Trophoblast cell (in vitro differentiated cells and primary cell): Measurements from ENCODE around the gene DNAH7.

ENCODE experiments used
- DNase-seq, 2 donors: peaks; one replicate each; pipeline ENCODE4 v3.0.0-alpha.2; 2016
- H2AFZ ChIP-seq: 2 replicates; pipeline ENCODE4 v1.6.1; 2013; ENCODE audit warnings: low read length, moderate library complexity, mild to moderate bottlenecking; ENCODE audit not compliant: insufficient read depth, poor library complexity
- H2AK5ac ChIP-seq: 2 replicates; pipeline ENCODE4 v1.6.1; 2013; ENCODE audit warnings: mild to moderate bottlenecking, low read length
- H2BK120ac ChIP-seq: 2 replicates; pipeline ENCODE4 v1.6.1; 2013; ENCODE audit warnings: low read length, mild to moderate bottlenecking, moderate library complexity; ENCODE audit not compliant: insufficient read depth, poor library complexity
- H2BK12ac ChIP-seq: 2 replicates; pipeline ENCODE4 v1.6.1; 2013; ENCODE audit warnings: mild to moderate bottlenecking, low read length, moderate library complexity
- H2BK5ac ChIP-seq: 2 replicates; pipeline ENCODE4 v1.6.1; 2013; ENCODE audit warnings: low read length, low read depth, moderate library complexity, mild to moderate bottlenecking; ENCODE audit not compliant: poor library complexity
- H3K14ac ChIP-seq: 2 replicates; pipeline ENCODE4 v1.6.1; 2013; ENCODE audit warnings: mild to moderate bottlenecking, low read length
- H3K18ac ChIP-seq: 2 replicates; pipeline ENCODE4 v1.6.1; 2013; ENCODE audit warnings: mild to moderate bottlenecking, low read length
- H3K23ac ChIP-seq: 2 replicates; pipeline ENCODE4 v1.6.1; 2013; ENCODE audit warnings: low read length
- H3K27ac ChIP-seq: 2 replicates; pipeline ENCODE4 v1.5.1; 2013; ENCODE audit warnings: low read depth, mild to moderate bottlenecking, inconsistent platforms, low read length, moderate library complexity
- H3K27me3 ChIP-seq: 2 replicates; pipeline ENCODE4 v1.6.1; 2013; ENCODE audit warnings: inconsistent platforms, mild to moderate bottlenecking, low read length, moderate library complexity; ENCODE audit not compliant: insufficient read depth
- H3K36me3 ChIP-seq, 2 experiments: 1 replicate in 1 of 2; 2 replicates in 1 of 2; pipeline ENCODE4 v1.6.1; 2013; ENCODE audit warnings: low read length in 2 of 2, mild to moderate bottlenecking in 2 of 2, moderate library complexity in 1 of 2; ENCODE audit not compliant: insufficient read depth in 2 of 2, control insufficient read depth in 1 of 2
- H3K4ac ChIP-seq: 2 replicates; pipeline ENCODE4 v1.6.1; 2013; ENCODE audit warnings: low read depth, mild to moderate bottlenecking, low read length, moderate library complexity
- H3K4me1 ChIP-seq, 2 experiments: 1 replicate in 1 of 2; 2 replicates in 1 of 2; pipeline ENCODE4 v1.6.1; 2013; ENCODE audit warnings: low read length in 2 of 2, mild to moderate bottlenecking in 2 of 2, moderate library complexity in 1 of 2; ENCODE audit not compliant: insufficient read depth in 2 of 2, control insufficient read depth in 1 of 2
- H3K4me2 ChIP-seq: 2 replicates; pipeline ENCODE4 v1.6.1; 2013; ENCODE audit warnings: inconsistent platforms, mild to moderate bottlenecking, low read length, moderate library complexity
- H3K4me3 ChIP-seq: 2 replicates; pipeline ENCODE4 v1.5.1; 2013; ENCODE audit warnings: mild to moderate bottlenecking, low read depth, low read length, inconsistent platforms
- H3K79me1 ChIP-seq: one replicate; pipeline ENCODE4 v1.6.1; 2013; ENCODE audit warnings: low read length
- H3K79me2 ChIP-seq: 2 replicates; pipeline ENCODE4 v1.6.1; 2013; ENCODE audit warnings: low read length, mild to moderate bottlenecking; ENCODE audit not compliant: control insufficient read depth, insufficient read depth, poor library complexity
- H3K9ac ChIP-seq: 2 replicates; pipeline ENCODE4 v1.6.1; 2013; ENCODE audit warnings: mild to moderate bottlenecking, low read length
- H3K9me3 ChIP-seq: 2 replicates; pipeline ENCODE4 v1.6.1; 2013; ENCODE audit warnings: low read depth, mild to moderate bottlenecking, control low read depth, inconsistent platforms, low read length; ENCODE audit not compliant: insufficient read depth
- H4K12ac ChIP-seq: 2 replicates; pipeline ENCODE4 v1.6.1; 2013; ENCODE audit warnings: low read depth, mild to moderate bottlenecking, low read length, moderate library complexity
- H4K8ac ChIP-seq: 2 replicates; pipeline ENCODE4 v1.6.1; 2013; ENCODE audit warnings: low read depth, mild to moderate bottlenecking, low read length, moderate library complexity
- H4K91ac ChIP-seq: one replicate; pipeline ENCODE4 v1.6.1; 2013; ENCODE audit warnings: low read depth, mild to moderate bottlenecking, low read length, moderate library complexity
- WGBS: extraction: QIAGEN DNeasy Blood & Tissue Kit; methylation state at CpG from one replicate; pipeline ENCODE4 v1.1.7; 2013; ENCODE audit warnings: missing lambda C conversion rate; ENCODE audit not compliant: insufficient read length, insufficient coverage; ENCODE audit errors: extremely low coverage; 5-methylcytosine and 5-hydroxymethylcytosine counted together

DNAH7 gene

DNA sequence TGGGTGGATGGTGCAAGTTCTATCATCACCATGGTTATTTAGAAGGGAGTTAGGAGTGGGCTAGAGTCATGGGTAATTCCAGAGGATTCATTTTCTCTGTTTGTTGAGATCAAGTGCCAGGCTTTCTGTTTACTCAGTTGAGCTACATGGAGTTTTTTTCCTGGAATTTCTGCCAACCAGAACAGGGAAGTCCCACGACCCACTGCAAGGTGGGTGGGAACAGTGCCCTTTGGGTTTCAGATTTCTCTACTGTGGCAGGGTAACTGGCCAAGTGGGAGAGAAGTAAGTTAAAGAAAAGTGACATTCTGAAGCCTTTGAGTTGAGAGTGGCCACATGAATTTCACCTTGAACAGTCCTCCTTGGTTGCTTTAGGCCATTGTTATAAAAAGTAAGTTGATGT is 272.8 kb downstream of the DNAH7 start:
- no peak overlapping the region for H3K18ac ChIP-seq
- H3K23ac ChIP-seq: no peak overlapping the region
- H3K27me3 ChIP-seq: no peaks in the 10 kb centered on the region
- H3K4me3 ChIP-seq: no peak overlapping the region
- no peak for DNase-seq
- no peak overlapping the region for H3K27ac ChIP-seq
- no peak overlapping the region for H2BK12ac ChIP-seq
- no peak overlapping the region for H3K4ac ChIP-seq
- H3K4me2 ChIP-seq: no peak overlapping the region
- H2AK5ac ChIP-seq: no peak overlapping the region
- H2BK120ac ChIP-seq: no peak overlapping the region
- WGBS: no CpG with 5 or more reads among the region's 1 CpG
- no peaks in the 10 kb centered on the region for H3K9me3 ChIP-seq
- H3K36me3 ChIP-seq: no peaks in the 10 kb centered on the region
- no peak overlapping the region for H4K12ac ChIP-seq
- peaks cover 2% of the 10 kb centered on the region in 2 experiments for H3K4me1 ChIP-seq
- no peak overlapping the region for H3K14ac ChIP-seq
- H2AFZ ChIP-seq: no peak overlapping the region
- H4K8ac ChIP-seq: no peak overlapping the region
- no peak overlapping the region for H2BK5ac ChIP-seq
- no peak overlapping the region for H4K91ac ChIP-seq
- no peaks in the 10 kb centered on the region for H3K79me2 ChIP-seq
- H3K9ac ChIP-seq: no peak overlapping the region
- H3K79me1 ChIP-seq: peaks cover 6% of the 10 kb centered on the region

DNA sequence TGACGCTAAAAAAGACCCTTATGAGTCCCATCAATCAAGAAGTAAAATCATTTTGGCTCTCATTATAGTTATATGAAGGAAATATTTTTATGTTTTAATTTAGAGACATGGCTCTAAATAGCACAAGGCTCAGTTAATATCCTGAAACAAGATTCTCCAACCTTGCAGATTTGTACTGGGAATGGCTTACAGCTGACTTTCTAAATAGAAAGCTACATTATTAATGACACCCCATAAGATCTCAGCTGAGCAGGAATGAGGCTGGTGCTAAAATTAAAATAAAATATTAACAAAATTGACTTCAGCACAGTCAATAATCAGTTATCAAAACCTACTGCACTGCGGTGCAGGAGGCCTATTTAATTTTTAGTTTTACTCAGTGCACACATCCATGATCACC is 274.8 kb downstream of the DNAH7 start:
- Histone ChIP-seq H3K23ac (no peak overlapping the region), H3K27ac (no peak overlapping the region), H2BK12ac (no peak overlapping the region), H4K8ac (no peak overlapping the region), H3K9ac (no peak overlapping the region), H4K91ac (no peak overlapping the region), H3K4me2 (no peak overlapping the region), H3K9me3 (no peaks in the 10 kb centered on the region), H3K36me3 (no peaks in the 10 kb centered on the region), H3K18ac (no peak overlapping the region), H3K4ac (no peak overlapping the region), H3K79me1 (peaks cover 4% of the 10 kb centered on the region), H3K4me1 (no peaks in the 10 kb centered on the region), H2AK5ac (no peak overlapping the region), H2AFZ (no peak overlapping the region), H2BK120ac (no peak overlapping the region), H2BK5ac (no peak overlapping the region), H4K12ac (no peak overlapping the region), H3K4me3 (no peak overlapping the region), H3K27me3 (no peaks in the 10 kb centered on the region), H3K14ac (no peak overlapping the region), H3K79me2 (no peaks in the 10 kb centered on the region)
- WGBS: no CpG with 5 or more reads among the region's 2 CpGs
- no peak for DNase-seq

DNA sequence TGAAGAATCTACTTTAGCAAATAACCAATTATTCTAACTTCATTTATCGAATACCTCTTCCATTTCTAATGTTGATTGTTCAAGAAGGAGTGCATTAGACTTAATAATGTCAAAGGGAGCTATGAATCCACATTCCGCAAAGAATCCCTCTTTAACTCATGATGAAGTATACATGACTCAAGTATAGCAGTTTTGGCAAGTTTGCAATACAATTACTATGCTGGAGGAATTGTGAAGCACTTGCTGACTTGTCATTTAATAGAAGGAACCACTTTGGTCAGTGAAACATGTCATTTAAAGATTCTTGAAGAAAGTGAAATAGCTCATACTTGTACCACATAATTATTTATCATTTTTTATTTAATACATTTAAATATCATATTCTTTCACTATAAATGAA is 286.5 kb downstream of the DNAH7 start:
- Histone ChIP-seq H3K4me2 (no peak overlapping the region), H3K4ac (no peak overlapping the region)

DNA sequence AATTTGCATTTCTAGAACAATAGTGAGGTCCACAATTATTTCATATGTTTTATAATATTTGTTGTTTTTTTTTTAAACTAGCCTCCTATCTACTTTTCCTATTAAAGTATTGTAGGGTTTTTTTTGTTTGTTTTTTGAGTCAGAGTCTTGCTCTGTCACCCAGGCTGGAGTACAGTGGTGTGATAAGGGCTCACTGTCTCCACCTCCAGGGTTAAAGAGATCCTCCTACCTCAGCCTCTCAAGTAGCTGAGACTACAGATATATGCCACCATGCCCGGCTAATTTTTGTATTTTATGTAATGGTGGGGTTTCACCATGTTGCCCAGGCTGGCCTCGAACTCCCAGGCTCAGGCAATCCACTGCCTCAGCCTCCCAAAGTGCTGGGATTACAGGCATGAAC is 289.1 kb downstream of the DNAH7 start:
- Histone ChIP-seq H2BK12ac (no peak overlapping the region), H4K91ac (no peak overlapping the region), H2AK5ac (no peak overlapping the region), H3K4me3 (no peak overlapping the region), H3K4me2 (no peak overlapping the region), H2BK5ac (no peak overlapping the region), H3K79me1 (no peaks in the 10 kb centered on the region), H3K9ac (no peak overlapping the region), H2AFZ (no peak overlapping the region), H3K36me3 (no peaks in the 10 kb centered on the region), H3K18ac (no peak overlapping the region), H3K27me3 (no peaks in the 10 kb centered on the region), H3K79me2 (no peaks in the 10 kb centered on the region), H3K4me1 (no peaks in the 10 kb centered on the region), H3K23ac (no peak overlapping the region), H4K12ac (no peak overlapping the region), H3K4ac (no peak overlapping the region), H3K27ac (no peak overlapping the region), H4K8ac (no peak overlapping the region), H3K14ac (no peak overlapping the region), H2BK120ac (no peak overlapping the region), H3K9me3 (no peaks in the 10 kb centered on the region)
- WGBS: no CpG with 5 or more reads among the region's 2 CpGs
- no peak for DNase-seq

More for the DNA sequence above, 286.5 kb downstream of the DNAH7 start:
- Histone ChIP-seq H2AFZ (no peak overlapping the region), H3K9ac (no peak overlapping the region), H3K18ac (no peak overlapping the region), H3K27ac (no peak overlapping the region), H3K4me3 (no peak overlapping the region), H3K36me3 (no peaks in the 10 kb centered on the region), H2BK12ac (no peak overlapping the region), H2BK5ac (no peak overlapping the region), H2AK5ac (no peak overlapping the region), H3K14ac (no peak overlapping the region), H4K12ac (no peak overlapping the region), H2BK120ac (no peak overlapping the region), H4K8ac (no peak overlapping the region), H4K91ac (no peak overlapping the region), H3K23ac (no peak overlapping the region), H3K9me3 (no peaks in the 10 kb centered on the region), H3K4me1 (no peaks in the 10 kb centered on the region), H3K79me1 (no peaks in the 10 kb centered on the region), H3K27me3 (no peaks in the 10 kb centered on the region), H3K79me2 (no peaks in the 10 kb centered on the region)
- DNase-seq: no peak
- no CpG with 5 or more reads among the region's 2 CpGs for WGBS
